WI38 (cell line): ENCODE data around the gene MYO16.
"Not testable (repeated sequence)": the region's sequence is repeated elsewhere in the genome, so short reads cannot be mapped to it uniquely, and the experiment has no call there.

Experiments
- H3K4me3 ChIP-seq: 2 replicates; pipeline ENCODE4 v1.5.1; 2011; ENCODE audit warnings: low read depth, mild to moderate bottlenecking, control low read depth, low read length
- CTCF ChIP-seq: IDR thresholded peaks from 2 replicates; pipeline ENCODE4 v1.5.1; 2012; ENCODE audit warnings: low read depth, mild to moderate bottlenecking, control low read depth, low read length

The MYO16 gene

GRCh38 chr13:109091249-109091648 lies 461.8 kb downstream of the MYO16 start:
- H3K4me3 ChIP-seq: no peak overlapping the region
- TF ChIP-seq CTCF: no peak

GRCh38 chr13:109092186-109092585 lies 462.8 kb downstream of the MYO16 start:
- H3K4me3 ChIP-seq: not testable (repeated sequence)

- no peak for TF ChIP-seq CTCF
- no peak overlapping the region for H3K4me3 ChIP-seq
Measured at GRCh38 chr13:109093998-109094397, 464.6 kb downstream of the MYO16 start.

GRCh38 chr13:109095126-109095525 lies 465.7 kb downstream of the MYO16 start:
- no peak for TF ChIP-seq CTCF
- no peak overlapping the region for H3K4me3 ChIP-seq

- no peak for TF ChIP-seq CTCF
- no peak overlapping the region for H3K4me3 ChIP-seq
Measured at GRCh38 chr13:109096101-109096500, 466.7 kb downstream of the MYO16 start.

GRCh38 chr13:109100705-109101304 lies 471.4 kb downstream of the MYO16 start:
- H3K4me3 ChIP-seq: no peak overlapping the region
- no peak for TF ChIP-seq CTCF

- no peak for TF ChIP-seq CTCF
- H3K4me3 ChIP-seq: no peak overlapping the region
Measured at GRCh38 chr13:109101550-109102144, 472.2 kb downstream of the MYO16 start.

- no peak for TF ChIP-seq CTCF
- no peak overlapping the region for H3K4me3 ChIP-seq
Measured at GRCh38 chr13:109105899-109106298, 476.5 kb downstream of the MYO16 start.
